Prostate gland (tissue), 2 donors: ENCODE data around the gene PSG3.
"Not testable (repeated sequence)": the region's sequence is repeated elsewhere in the genome, so short reads cannot be mapped to it uniquely, and the experiment has no call there.

Experiments
- CTCF ChIP-seq, 4 experiments: fragments of 200-600 bp in 2 of 4; fragments of 450-650 bp in 2 of 4; sonication (generic) in 2 of 4; IDR thresholded peaks; 1 replicate in 3 of 4; 2 replicates in 1 of 4; pipeline ENCODE4 v1.5.1; 2016 to 2019; ENCODE audit warnings: antibody characterized with exemption in 4 of 4, mild to moderate bottlenecking in 2 of 4, moderate library complexity in 2 of 4
- POLR2AphosphoS5 ChIP-seq: sonication (generic); formaldehyde crosslinking; IDR thresholded peaks from one replicate; pipeline ENCODE4 v1.6.1; 2017; ENCODE audit warnings: antibody characterized with exemption

DNA sequence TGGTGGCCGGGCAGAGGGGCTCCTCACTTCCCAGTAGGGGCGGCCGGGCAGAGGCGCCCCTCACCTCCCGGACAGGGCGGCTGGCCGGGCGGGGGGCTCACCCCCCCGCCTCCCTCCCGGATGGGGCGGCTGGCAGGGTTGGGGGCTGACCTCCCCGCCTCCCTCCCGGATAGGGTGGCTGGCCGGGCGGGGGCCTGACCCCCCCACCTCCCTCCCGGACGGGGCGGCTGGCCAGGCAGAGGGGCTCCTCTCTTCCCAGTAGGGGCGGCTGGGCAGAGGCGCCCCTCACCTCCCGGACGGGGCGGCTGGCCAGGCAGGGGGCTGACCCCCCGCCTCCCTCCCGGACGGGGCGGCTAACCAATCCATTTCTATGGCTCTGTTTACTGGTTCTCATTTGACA, 64.0 kb downstream of the PSG3 start:
- TF ChIP-seq CTCF (IDR thresholded peaks at IDR 0.05); POLR2AphosphoS5: not testable (repeated sequence)
